GM12892 (cell line): ENCODE data around the gene ADGRL2.

ENCODE experiments used
- POLR2AphosphoS5 ChIP-seq: IDR thresholded peaks from 2 replicates; pipeline ENCODE4 v1.6.1; 2011; ENCODE audit warnings: low read depth, low read length, control low read depth
- TAF1 ChIP-seq: IDR thresholded peaks from 2 replicates; pipeline ENCODE4 v1.6.1; 2011; ENCODE audit warnings: low read depth, mild to moderate bottlenecking, control low read depth, low read length, borderline replicate concordance

DNA sequence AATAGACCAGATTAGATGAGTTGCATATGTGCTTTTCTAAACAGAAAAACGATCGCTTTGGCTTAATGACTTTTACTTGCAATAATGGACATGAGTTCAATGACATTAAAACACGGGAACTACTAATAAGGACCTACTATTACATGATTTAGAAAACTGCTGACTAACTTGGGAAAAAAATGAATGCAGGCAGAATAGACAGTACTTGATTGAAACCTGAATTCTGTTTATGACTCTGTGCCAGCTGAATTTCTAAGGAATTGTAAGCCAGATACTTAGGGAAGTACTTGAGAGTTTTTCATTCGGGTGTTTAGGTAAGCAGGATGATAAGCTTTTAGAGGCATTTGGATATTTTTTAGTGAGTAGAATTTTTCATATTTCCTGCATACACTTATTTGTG lies 12.0 kb downstream of the ADGRL2 start:
- TF ChIP-seq POLR2AphosphoS5 (no peak), TAF1 (no peak)
